Stimulated activated naive CD8-positive, alpha-beta T cell treated with anti-CD3 and anti-CD28 coated beads, Interleukin-15, Interleukin-2, amounts not matched to agents 100 U/mL and 50 U/mL, for 24 hours (primary cell): ENCODE results near the gene GNAO1.

Source experiments
- ATAC-seq: fragments of 150-1000 bp; cut with Tn5 transposase; one replicate; pipeline ENCODE4 v1.10.0; 2021
- DNase-seq: peaks from one replicate; pipeline ENCODE4 v3.0.0; 2021

GNAO1 gene

GRCh38 chr16:56191156-56191815 is at the start of gene GNAO1:
GNAO1 (plus strand) TSS chr16:56191489; CDS start chr16:56192236, 747 bp downstream.
- peak; percentile 81 for ATAC-seq
- DNase-seq, result peak; percentile 72

- DNase-seq (no peak), ATAC-seq (no peak)
Measured at GRCh38 chr16:56143666-56144065, 47.6 kb upstream of the GNAO1 start.

- ATAC-seq (no peak), DNase-seq (no peak)
Measured at GRCh38 chr16:56145369-56145768, 45.9 kb upstream of the GNAO1 start.

- no peak for DNase-seq
- ATAC-seq, result no peak
Measured at GRCh38 chr16:56151621-56152020, 39.7 kb upstream of the GNAO1 start.

- ATAC-seq (no peak), DNase-seq (no peak)
Measured at GRCh38 chr16:56161658-56162057, 29.6 kb upstream of the GNAO1 start.

GRCh38 chr16:56163089-56163488 is 28.2 kb upstream of the GNAO1 start:
- DNase-seq (no peak), ATAC-seq (no peak)

- DNase-seq (no peak), ATAC-seq (no peak)
Measured at GRCh38 chr16:56163938-56164337, 27.4 kb upstream of the GNAO1 start.

- no peak for ATAC-seq
- DNase-seq, result no peak
Measured at GRCh38 chr16:56164636-56165035, 26.7 kb upstream of the GNAO1 start.

GRCh38 chr16:56174411-56174810 is 16.9 kb upstream of the GNAO1 start:
- ATAC-seq, result no peak
- DNase-seq, result no peak

GRCh38 chr16:56181401-56181800 is 9.9 kb upstream of the GNAO1 start:
- ATAC-seq (no peak), DNase-seq (no peak)

- ATAC-seq (no peak), DNase-seq (no peak)
Measured at GRCh38 chr16:56183266-56183665, 8.0 kb upstream of the GNAO1 start.

GRCh38 chr16:56190048-56190676 is 1.1 kb upstream of the GNAO1 start:
- ATAC-seq (no peak), DNase-seq (no peak)

GRCh38 chr16:56190677-56191155 is 573 bp upstream of the GNAO1 start:
- DNase-seq (no peak), ATAC-seq (peak; percentile 32)

GRCh38 chr16:56191835-56192634 is 746 bp downstream of the GNAO1 start:
- DNase-seq (peak; percentile 16), ATAC-seq (no peak)

GRCh38 chr16:56192635-56192945 is 1.3 kb downstream of the GNAO1 start:
- ATAC-seq (no peak), DNase-seq (no peak)

- ATAC-seq, result no peak
- DNase-seq, result no peak
Measured at GRCh38 chr16:56192986-56193945, 2.0 kb downstream of the GNAO1 start.

- DNase-seq (peak; percentile 77), ATAC-seq (peak; percentile 39)
Measured at GRCh38 chr16:56193951-56194726, 2.9 kb downstream of the GNAO1 start.

- DNase-seq (no peak), ATAC-seq (no peak)
Measured at GRCh38 chr16:56195151-56195550, 3.9 kb downstream of the GNAO1 start.

GRCh38 chr16:56196381-56196780 is 5.1 kb downstream of the GNAO1 start:
- no peak for DNase-seq
- no peak for ATAC-seq

GRCh38 chr16:56197192-56197992 is 6.1 kb downstream of the GNAO1 start:
- DNase-seq (no peak), ATAC-seq (no peak)
